ENCODE data around the gene HELZ.

DNA sequence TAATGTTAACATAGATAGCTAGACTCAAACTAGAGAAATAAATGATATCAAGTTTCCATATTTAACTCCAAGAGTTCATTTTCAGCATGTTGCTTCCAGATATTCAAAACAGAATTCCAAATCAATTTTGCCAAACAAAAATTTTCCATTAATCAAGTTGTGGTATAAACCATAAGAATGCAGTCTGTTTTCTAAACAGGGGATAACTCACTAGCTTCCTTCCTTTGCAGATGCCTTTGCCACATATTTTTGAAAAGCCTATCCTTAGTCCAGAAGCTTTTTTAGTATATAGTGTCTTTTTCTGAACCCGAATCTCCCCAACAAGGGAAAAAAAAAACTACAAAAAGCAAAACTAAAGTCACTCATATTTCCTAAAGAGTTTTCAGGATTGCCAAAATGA, 61.5 kb downstream of the HELZ start:
- TF ChIP-seq, protein P1, sequence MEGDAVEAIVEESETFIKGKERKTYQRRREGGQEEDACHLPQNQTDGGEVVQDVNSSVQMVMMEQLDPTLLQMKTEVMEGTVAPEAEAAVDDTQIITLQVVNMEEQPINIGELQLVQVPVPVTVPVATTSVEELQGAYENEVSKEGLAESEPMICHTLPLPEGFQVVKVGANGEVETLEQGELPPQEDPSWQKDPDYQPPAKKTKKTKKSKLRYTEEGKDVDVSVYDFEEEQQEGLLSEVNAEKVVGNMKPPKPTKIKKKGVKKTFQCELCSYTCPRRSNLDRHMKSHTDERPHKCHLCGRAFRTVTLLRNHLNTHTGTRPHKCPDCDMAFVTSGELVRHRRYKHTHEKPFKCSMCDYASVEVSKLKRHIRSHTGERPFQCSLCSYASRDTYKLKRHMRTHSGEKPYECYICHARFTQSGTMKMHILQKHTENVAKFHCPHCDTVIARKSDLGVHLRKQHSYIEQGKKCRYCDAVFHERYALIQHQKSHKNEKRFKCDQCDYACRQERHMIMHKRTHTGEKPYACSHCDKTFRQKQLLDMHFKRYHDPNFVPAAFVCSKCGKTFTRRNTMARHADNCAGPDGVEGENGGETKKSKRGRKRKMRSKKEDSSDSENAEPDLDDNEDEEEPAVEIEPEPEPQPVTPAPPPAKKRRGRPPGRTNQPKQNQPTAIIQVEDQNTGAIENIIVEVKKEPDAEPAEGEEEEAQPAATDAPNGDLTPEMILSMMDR (IDR thresholded peaks at IDR 0.05; ENCODE audit: insufficient read depth, low read depth, low read length): no peak
- TF ChIP-seq EZH2 (IDR thresholded peaks at IDR 0.05; ENCODE audit: insufficient read depth, low read length): no peak
